ENCODE data around the gene SLC1A5. TPM values are rescaled to one million over a fixed set of nuclear protein-coding genes. Genes with fewer than 3 reads are reported as not detected.
"Not testable (repeated sequence)": the region's sequence is repeated elsewhere in the genome, so short reads cannot be mapped to it uniquely, and the experiment has no call there.

The SLC1A5 gene
- polyA plus RNA-seq, 3 donors, result 32.4 to 154 (median 56.9) TPM

DNA sequence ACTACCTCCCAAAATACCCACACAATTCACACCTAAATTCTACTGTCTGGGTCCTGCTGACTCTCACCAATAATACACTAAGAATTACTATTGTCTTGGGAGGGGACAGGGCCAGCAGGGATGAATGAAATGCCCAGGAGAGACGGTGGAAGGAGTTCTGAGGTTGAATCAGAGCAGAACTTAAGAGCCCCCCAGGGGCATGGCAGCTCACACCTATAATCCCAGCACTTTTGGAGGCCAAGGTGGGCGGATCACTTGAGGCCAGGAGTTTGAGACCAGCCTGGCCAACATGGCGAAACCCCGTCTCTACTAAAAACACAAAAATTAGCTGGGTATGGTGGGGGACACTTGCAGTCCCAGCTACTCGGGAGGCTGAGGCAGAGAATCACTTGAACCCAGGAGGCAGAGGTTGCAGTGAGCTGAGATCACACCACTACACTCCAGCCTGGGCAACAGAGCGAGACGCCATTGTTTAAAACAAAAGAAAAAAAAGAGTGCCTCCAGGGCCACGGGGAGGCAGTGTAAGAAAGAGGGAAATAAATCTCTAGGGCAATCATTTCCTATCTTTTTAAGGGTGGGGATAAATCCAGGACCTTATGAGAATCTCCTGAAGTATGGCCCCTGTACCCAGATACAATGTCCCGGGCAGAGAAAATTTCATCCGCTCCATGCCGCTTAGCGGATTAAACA is 10.3 kb downstream of the SLC1A5 start:
- 83 to 90% (median 86%) methylated on average over 12 of the region's 12 CpGs for WGBS, 3 donors
- H3K27ac ChIP-seq (ENCODE audit: low read depth, low read length), result not testable (repeated sequence)

DNA sequence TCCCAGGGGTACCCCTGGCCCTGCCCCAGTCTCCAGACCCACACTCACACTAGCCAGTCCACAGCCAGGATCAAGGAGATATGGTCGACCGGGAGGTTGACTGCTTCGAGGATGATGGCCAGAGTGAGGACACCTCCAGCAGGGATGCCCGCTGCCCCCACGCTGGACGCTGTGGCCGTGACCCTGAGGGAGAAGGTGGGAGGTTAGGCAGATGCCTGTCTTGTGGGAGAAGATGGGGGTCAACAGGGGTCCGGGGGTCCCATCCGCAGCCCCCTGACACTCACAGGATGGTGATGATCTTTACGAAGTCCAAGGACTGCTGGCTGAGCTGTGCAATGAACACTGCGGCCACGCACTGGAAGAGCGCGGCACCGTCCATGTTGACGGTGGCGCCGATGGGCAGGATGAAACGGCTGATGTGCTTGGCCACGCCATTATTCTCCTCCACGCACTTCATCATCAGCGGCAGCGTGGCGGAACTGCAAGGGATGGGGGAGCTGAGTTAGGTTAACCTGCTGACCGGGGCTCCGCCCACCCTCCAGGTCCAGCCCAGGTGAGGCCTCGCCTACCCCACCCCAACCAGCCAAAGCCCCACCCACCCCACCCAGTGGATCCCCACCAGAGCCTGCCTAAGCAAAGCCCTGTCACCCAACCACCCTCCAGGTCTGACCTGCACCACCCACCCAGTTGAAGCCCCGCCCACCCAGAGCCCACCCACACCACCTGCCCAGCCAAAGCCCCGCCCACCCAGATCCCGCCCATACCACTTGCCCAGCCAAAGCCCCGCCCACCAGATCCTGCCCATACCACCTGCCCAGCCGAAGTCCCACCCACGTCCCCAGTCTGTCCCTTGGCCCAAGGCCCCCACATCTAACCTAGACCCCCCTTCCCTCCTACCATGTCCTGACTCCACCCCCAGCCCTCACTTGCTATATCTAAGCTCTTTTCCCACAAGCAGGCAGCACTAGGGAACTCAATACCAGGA is 11.2 kb downstream of the SLC1A5 start:
- 92 to 95% (median 94%) methylated on average over 30 to 33 of the region's 33 CpGs for WGBS, 3 donors
- H3K27ac ChIP-seq (ENCODE audit: low read depth, low read length), result no peak overlapping the region

DNA sequence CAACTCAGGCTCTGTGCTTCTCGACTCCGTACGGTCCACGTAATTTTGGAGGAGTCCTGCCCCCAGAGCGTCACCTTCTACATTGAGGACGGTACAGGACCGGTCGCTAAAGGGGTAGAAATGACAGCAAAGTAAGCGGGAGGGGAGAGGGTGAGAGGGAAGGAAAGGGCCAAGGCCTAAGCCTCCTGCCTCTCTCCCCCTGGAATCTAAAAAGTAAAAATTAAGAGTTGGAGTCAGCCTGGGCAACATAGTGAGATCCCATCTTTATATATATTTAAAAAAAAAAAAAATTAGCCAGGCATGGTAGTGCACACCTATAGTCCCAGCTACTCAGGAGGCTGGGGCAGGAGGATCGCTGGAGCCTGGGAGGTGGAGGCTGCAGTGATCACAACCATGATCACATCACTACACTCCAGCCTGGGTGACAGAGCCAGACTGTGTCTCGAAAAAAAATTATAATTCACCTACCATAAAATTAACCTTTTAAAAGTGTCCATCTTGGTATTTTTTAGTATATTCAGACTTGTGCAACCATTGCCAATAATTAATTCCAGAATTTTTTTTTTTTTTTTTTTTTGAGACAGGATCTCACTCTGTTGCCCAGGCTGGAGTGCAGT is 12.6 kb downstream of the SLC1A5 start:
- WGBS, 3 donors, result 91 to 97% (median 96%) methylated on average over 11 of the region's 11 CpGs
- no peak overlapping the region for H3K27ac ChIP-seq (ENCODE audit: low read depth, low read length)

DNA sequence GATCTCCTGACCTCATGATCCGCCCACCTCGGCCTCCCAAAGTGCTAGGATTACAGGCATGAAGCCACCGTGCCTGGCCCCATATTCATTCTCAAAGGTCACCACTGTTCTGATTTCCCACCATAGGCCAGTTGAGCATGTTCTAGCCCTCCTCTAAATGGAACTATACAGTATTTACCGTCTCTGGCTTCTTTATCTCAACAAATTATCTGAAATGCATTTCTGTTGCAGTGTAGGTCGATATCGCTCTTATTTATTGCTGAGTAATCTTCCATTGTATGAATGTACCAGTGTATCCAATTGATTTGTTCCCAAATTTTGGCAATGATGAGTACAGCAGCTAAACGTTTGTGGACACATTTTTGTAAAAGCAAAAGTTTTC is 15.4 kb downstream of the SLC1A5 start:
- 78 to 84% (median 82%) methylated on average over 7 of the region's 7 CpGs for WGBS, 3 donors
- H3K27ac ChIP-seq (ENCODE audit: low read depth, low read length), result no peak overlapping the region

DNA sequence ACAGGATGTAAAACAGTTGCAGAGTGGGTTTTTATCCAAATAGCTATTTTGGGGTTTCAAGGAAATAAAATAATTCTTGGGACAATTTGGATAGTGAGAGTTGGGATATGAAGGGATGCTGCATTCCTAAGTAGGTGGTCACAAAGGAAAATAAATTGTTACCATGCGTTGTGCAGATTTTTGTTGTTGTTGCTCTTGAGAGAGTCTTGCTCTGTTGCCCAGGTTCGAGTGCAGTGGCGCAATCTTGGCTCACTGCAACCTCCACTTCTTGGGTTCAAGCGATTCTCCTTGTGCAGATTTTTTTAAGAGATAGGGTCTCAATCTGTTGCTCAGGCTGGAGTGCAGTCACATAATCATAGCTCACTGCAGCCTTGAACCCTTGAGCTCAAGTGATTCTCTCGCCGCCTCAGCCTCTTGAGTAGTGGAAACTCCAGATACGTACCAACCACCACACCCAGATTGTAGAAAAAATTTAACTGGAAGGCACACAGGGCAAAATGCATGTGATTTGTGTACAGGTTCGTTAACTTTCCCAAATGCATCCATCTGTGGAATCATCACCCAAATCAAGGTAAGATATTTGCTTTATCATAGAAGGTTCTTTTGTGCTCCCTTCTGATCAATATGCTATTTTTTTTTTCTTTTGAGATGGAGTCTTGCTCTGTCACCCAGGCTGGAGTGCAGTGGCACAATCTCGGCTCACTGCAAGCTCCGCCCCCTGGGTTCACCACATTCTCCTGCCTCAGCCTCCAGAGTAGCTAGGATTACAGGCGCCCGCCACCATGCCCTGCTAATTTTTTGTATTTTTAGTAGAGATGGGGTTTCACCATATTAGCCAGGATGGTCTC is 16.0 kb downstream of the SLC1A5 start:
- H3K27ac ChIP-seq (ENCODE audit: low read depth, low read length), result no peak overlapping the region
- 74 to 86% (median 81%) methylated on average over 11 to 12 of the region's 12 CpGs for WGBS, 3 donors

DNA sequence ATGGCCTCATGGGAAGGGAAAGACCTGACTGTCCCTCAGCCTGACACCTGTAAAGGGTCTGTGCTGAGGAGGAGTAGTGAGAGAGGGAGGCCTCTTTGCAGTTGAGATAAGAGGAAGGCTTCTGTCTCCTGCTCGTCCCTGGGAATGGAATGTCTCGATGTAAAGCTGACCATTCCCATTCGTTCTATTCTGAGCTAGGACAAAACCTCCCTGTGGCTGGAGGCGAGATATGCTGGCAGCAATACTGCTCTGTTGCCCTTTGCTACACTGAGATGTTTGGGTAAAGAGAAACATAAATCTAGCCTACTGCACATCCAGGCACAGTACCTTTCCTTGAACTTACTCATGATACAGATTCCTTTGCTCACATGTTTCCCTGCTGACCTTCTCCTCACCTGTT is 19.6 kb downstream of the SLC1A5 start:
- not testable (repeated sequence) for H3K27ac ChIP-seq (ENCODE audit: low read depth, low read length)
- 17 to 62% (median 60%) methylated on average over 4 of the region's 4 CpGs for WGBS, 3 donors

DNA sequence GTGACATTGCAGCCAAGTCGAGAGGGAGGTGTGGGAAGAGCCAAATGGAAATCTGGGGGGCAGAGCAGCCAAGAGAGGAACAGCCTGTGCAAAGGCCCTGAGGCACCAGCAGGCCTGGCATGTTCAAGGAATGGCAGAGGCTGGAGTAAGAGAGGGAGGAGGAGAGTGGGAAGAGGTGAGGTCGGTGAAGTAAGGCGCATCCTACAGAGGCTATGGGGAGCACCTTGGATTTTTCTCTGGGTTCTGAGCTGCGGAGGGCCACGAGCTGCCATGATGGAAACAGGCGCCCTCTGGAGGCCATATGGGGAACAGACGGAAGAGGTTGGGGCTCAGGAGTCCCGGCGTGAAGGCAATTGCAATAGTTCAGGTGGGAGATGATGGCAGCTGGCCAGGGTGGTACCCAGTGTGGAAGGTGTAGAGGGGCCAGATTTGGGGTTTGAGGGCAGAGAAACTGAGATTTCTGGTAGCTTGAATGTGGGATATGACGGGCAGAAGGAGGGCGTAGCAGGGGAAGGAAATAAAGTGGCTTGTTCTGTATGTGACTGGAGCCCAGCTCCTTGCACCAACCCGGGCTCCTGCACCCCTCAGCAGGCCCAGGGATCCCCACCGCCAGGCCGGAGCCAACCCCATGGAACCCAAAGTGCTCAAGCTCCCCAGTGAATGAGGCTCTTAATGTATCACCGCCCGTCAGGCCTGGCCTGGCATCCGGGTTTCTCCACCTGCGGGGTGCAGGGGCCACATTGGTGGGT is 21.7 kb downstream of the SLC1A5 start:
- H3K27ac ChIP-seq (ENCODE audit: low read depth, low read length), result no peak overlapping the region
- WGBS, 3 donors, result 53 to 61% (median 56%) methylated on average over 17 to 18 of the region's 18 CpGs

DNA sequence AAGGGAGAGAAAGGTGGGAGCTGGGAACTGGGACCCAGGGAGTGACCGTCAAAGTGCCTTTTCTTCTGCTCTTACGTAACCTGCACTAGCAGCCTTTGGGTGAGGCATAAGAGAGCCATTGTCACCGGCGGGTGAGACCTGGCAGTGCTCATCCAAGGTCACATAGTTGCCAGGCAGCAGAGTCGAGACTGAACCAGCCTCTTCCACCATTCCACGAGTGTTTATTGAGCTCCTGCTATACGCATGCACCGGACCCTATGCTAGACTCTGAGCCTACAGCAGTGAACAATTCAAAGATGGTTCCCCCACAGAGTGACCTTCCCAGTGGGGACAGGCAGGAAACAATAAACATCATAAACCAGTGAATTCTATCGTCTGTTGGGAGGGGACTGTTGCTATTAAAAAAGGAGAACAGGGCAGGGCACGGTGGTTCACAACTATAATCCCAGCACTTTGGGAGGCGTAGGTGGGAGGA is 23.5 kb downstream of the SLC1A5 start:
- H3K27ac ChIP-seq (ENCODE audit: low read depth, low read length), result no peak overlapping the region
- 53 to 72% (median 71%) methylated on average over 11 of the region's 11 CpGs for WGBS, 3 donors

DNA sequence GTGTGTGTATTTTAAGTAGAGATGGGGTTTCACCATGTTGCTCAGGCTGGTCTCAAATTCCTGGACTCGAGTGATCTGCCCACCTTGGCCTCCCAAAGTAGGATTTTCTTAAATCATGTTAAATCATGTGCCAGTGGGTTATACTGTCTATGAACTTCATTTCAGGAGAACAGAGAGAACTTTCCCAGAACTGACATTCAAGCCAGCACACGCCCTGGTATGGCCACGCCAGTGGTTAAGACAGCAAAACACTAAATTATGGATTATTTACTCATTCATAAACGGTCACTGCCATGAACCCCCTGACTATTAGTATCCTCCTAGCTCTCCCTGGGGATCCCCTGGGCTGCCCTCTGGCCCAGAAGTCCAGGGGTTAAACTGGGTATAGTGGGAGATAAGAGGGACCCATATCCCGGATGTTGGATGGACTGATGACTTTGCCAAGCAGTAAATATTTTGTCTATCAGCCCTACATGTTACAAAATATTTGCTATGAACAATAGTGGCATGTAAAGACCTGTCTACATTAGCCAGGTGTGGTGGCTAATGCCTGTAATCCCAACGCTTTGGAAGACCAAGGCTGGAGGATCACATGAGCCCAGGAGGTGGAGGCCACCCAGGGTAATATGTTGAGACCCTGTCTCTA is 26.0 kb downstream of the SLC1A5 start:
- WGBS, 3 donors, result 74 to 86% (median 85%) methylated on average over 6 of the region's 6 CpGs
- no peak overlapping the region for H3K27ac ChIP-seq (ENCODE audit: low read depth, low read length)

DNA sequence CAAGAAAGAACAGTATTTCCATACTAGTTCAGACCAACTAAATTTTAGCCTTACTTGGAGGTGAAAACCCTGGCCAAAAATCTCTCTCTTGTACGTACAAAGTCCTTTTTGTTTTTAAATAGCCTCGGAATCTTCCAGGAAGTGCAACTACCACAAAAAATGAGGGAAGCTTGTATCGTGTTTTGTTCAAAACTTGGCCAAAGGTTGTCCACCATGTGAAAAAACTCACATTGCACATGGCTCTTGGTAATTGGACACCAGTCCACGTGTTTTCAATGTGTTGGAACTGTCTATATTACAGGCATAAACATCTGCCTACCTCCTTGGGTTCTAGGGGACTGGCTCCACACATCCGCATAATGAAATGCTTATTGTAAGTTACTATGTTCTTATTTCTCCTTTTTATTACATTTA is 27.0 kb downstream of the SLC1A5 start:
- WGBS, 3 donors, result 44 to 57% (median 55%) methylated on average over 5 of the region's 5 CpGs
- no peak overlapping the region for H3K27ac ChIP-seq (ENCODE audit: low read depth, low read length)

DNA sequence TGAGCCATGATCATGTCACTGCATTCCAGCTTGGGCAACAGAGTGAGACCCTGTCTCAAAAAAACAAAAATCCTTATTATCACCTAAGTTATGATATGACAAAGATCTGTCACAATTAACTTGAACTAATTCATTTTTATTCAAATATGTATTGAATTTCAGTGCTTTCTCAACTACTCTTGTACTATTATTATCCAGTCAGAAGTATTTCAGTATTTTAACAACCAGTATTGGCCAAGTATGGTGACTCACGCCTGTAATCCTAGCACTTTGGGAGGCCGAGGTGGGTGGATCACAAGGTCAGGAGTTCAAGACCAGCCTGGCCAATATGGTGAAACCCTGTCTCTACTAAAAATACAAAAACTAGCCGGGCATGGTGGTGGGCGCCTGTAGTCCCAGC is 27.5 kb downstream of the SLC1A5 start:
- WGBS, 3 donors, result 62 to 88% (median 69%) methylated on average over 4 of the region's 4 CpGs
- not testable (repeated sequence) for H3K27ac ChIP-seq (ENCODE audit: low read depth, low read length)

DNA sequence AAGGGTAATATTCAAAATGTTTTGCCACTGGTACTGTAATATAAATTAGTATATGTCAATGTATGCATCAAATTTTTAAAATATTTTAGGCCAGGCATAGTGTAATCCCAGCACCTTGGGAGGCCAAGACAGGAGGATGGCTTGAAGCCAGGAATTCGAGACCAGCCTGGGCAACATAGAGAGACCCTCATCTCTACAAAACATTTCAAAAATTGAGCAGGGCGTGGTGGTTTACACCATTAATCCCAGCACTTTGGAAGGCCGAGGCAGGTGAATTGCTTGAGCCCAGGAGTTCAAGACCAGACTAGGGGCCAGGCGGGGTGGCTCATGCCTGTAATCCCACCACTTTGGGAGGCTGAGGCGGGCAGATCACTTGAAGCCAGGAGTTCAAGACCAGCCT is 28.0 kb downstream of the SLC1A5 start:
- no peak overlapping the region for H3K27ac ChIP-seq (ENCODE audit: low read depth, low read length)
- 91 to 97% (median 94%) methylated on average over 5 of the region's 5 CpGs for WGBS, 3 donors

DNA sequence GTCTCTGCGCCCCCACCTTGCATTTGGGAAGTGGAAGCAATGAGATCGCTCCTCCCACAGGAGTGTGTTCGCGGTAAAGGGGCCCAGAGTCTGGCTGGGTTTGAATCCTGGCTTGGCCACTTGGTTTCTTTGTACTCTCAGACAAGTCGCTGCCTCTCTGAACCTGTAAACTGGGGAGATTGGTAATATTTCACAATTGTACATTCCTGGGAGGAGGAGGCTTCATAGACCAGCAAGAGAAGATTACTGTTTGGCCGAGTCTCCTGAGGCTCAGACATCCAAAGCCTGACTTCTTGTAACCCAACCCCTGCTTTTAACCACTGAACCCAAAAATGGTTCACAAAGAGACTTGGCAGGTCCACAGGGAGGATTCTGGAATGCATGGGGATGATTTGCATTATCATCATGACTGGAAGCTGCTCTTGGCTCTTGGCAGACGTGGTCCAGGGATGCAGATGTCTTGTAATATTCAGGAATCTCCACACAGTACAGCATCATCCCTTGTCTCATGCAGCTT is 28.5 kb downstream of the SLC1A5 start:
- 61 to 65% (median 63%) methylated on average over 7 of the region's 7 CpGs for WGBS, 3 donors
- no peak overlapping the region for H3K27ac ChIP-seq (ENCODE audit: low read depth, low read length)

DNA sequence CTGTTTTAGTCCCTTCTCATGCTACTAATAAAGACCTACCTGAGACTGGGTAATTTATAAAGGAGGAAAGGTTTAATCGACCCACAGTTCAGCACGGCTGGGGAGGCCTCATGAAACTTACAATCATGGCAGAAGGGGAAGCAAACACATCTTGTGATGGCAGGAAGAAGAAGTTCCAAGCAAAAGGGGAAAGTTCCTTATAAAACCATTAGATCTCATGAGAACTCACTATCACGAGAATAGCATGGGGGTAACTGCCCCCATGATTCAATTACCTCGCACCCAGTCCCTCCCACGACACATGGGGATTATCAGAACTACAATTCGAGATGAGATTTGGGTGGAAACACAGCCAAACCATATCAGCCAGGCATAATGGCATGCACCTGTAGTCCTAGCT is 29.2 kb downstream of the SLC1A5 start:
- WGBS, 3 donors, result 62 to 76% (median 64%) methylated on average over 6 of the region's 6 CpGs
- no peak overlapping the region for H3K27ac ChIP-seq (ENCODE audit: low read depth, low read length)

DNA sequence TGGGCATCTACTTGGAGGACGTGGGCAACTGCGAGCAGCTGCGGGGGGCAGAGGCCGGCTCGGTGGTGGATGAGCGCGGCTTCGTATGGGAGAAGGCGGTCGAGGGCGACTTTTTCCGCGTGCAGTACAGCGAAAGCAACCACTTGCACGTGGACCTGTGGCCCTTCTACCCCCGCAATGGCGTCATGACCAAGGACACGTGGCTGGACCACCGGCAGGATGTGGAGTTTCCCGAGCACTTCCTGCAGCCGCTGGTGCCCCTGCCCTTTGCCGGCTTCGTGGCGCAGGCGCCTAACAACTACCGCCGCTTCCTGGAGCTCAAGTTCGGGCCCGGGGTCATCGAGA is 31.9 kb downstream of the SLC1A5 start:
- 69 to 80% (median 72%) methylated on average over 30 of the region's 30 CpGs for WGBS, 3 donors
- no peak overlapping the region for H3K27ac ChIP-seq (ENCODE audit: low read depth, low read length)

DNA sequence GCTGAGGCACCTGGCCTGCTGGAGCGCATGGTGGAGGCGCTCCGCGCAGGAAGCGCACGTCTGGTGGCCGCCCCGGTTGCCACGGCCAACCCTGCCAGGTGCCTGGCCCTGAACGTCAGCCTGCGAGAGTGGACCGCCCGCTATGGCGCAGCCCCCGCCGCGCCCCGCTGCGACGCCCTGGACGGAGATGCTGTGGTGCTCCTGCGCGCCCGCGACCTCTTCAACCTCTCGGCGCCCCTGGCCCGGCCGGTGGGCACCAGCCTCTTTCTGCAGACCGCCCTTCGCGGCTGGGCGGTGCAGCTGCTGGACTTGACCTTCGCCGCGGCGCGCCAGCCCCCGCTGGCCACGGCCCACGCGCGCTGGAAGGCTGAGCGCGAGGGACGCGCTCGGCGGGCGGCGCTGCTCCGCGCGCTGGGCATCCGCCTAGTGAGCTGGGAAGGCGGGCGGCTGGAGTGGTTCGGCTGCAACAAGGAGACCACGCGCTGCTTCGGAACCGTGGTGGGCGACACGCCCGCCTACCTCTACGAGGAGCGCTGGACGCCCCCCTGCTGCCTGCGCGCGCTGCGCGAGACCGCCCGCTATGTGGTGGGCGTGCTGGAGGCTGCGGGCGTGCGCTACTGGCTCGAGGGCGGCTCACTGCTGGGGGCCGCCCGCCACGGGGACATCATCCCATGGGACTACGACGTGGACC is 32.4 kb downstream of the SLC1A5 start:
- no peak overlapping the region for H3K27ac ChIP-seq (ENCODE audit: low read depth, low read length)
- WGBS, 3 donors, result 89 to 93% (median 92%) methylated on average over 61 to 86 of the region's 86 CpGs
